Germinal center (tissue), 1 donor: Measurements from ENCODE around the gene TPCN2.

Experiments used
- DNase-seq: peaks from one replicate; pipeline ENCODE4 v3.0.0; 2012; ENCODE audit warnings: mixed read lengths, low spot score

Gene TPCN2

GRCh38 chr11:69094915-69095290 lies 46.2 kb downstream of the TPCN2 start:
- DNase-seq, result no peak

- DNase-seq, result no peak
Measured at GRCh38 chr11:69095300-69095699, 46.6 kb downstream of the TPCN2 start.

GRCh38 chr11:69096473-69096872 lies 47.7 kb downstream of the TPCN2 start:
- no peak for DNase-seq

- DNase-seq, result no peak
Measured at GRCh38 chr11:69097263-69097662, 48.5 kb downstream of the TPCN2 start.

DNA sequence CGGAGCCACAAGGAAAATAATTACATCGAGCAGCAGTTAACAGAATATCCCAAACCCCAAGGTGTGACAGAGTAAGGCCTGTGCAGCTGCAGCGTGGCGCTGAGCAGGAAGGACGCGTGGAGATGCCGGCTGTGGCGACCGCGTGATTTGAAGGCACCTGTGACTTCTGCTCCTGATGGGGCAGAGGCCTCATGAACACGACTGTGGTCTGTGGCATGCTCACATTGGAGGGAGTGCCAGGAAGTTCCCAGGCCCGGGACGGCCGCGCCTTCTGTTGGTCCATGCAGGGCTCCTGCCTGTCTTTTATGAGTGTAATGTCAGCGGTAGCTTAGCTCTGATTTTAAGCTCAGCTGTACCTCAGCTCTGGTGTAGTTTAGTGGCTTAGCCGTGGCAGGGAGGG lies 50.4 kb downstream of the TPCN2 start:
- no peak for DNase-seq

DNA sequence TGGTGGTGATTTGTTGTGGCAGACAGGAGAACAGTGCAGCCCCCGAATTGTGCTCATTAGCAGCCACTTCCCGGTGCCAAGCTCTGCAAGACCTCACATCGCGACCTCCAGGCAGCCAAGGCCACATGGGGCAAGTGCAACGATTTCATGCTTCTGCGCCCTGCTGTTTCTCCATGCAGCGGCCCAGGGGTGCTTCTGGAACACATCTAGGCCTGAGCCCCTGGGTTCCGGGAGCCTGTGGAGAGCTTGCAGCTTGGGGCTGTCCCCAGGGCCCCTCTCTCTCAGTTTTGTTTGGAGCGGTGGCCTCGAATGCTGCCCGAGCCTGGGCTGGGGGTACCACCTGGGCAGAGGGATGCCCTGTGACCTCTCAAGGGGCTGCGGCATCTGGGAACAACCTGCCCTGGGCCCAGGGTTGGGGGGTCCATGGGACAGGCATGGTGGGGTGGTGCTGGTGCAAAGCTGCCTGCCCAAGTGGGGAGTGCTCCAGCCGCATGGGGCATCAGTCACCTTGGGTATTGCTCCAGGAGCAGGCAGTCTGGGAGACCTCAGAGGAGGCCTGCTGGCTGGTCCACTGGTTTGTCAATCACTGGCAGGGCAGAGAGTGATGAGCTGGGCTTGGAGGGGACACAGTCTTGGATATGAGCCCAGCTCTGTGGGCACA lies 51.9 kb downstream of the TPCN2 start:
- no peak for DNase-seq

DNA sequence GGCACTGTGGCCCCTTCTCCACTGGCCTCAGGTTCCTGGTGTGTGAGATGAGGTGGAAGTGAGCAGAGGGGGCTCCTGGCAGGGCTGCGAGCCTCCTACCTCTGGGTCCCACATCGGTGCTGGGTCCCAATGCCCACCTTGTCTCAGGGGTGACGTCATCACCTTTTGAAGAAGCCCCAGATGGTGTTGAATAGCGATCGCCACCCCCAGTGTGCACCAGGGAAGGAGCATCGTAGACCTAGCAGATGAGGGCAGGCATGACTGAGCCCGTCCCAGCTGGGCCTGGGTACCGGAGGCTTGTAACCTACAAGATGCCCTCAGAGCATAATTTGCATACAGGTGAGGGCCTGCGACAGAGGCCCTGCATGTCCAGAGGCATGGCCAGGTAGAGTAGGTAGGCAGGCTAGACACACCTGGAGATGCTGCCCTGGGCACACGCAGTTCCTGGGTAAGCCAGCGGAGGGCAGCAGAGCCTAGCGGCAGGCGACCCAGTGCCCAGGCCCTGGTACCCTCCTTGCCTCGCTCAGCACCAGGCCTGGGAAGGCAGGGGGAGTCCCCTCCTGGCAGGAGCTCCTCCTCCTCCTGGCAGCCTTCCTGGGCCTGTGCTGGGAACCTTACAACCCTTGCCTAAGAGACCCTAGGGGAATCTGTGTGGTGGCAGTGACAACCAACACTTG lies 52.5 kb downstream of the TPCN2 start:
- peak; percentile 80 for DNase-seq

- no peak for DNase-seq
Measured at GRCh38 chr11:69101792-69102695, 53.3 kb downstream of the TPCN2 start.

GRCh38 chr11:69102732-69103615 lies 54.2 kb downstream of the TPCN2 start:
- DNase-seq, result no peak

DNA sequence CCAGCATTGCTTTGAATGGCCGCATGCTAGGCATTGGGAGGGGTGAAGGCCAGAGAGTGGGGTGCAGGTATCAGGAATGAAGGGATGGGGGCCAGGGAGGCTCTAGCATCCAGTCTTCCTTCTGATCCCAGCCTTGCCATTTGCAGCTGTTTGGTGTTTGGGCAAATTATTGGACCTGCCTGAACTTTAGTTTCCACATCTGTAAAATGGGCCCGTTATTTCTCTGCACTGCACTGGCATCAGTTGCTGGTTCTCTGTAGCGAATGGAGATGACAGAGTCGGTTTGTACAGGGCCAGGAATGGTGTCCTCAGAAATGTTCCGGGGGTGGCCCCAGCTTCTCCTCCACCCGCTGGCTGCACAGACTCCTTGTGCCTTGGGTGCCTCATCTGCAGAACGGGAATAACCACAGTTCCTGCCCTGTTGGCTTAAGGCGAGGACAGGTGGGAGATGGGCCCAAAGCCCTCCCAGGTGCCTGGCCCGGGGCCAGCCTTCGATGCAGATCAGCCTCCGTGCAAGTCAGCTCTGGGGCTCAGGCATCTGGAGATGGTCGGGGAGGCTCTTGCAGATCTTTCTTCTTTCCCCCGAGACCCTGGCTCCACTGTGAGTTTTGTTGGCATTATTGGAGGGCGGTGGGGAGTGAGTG lies 55.6 kb downstream of the TPCN2 start:
- DNase-seq, result no peak

DNA sequence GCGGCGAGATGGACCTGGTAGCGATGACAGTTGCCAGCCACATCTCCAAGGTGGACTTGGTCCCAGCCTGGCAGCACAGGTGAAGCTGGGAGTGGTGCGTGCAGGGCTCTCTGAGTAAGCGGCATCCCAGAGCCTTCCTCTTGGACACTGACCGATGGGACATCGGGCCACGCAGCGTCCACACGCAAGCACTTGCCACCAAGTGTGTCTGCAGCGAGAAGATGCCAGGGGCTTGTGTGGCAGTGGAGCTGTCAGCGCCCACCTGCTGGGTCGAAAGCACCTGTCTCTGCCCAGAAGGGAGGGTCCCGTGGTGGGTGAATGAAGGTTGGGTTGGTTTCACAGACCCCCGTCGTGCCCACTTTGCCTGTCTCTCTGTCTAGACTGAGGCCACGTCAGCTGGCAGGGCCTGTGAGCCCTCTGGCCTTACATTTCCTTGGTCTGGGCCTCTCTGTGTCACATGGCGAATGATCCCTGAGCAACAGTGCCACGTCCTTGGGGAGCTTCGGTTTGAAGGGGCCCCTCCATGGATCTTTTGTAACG lies 56.2 kb downstream of the TPCN2 start:
- DNase-seq, result no peak

GRCh38 chr11:69105461-69106030 lies 56.8 kb downstream of the TPCN2 start:
- no peak for DNase-seq

GRCh38 chr11:69106031-69106811 lies 57.5 kb downstream of the TPCN2 start:
- no peak for DNase-seq

DNA sequence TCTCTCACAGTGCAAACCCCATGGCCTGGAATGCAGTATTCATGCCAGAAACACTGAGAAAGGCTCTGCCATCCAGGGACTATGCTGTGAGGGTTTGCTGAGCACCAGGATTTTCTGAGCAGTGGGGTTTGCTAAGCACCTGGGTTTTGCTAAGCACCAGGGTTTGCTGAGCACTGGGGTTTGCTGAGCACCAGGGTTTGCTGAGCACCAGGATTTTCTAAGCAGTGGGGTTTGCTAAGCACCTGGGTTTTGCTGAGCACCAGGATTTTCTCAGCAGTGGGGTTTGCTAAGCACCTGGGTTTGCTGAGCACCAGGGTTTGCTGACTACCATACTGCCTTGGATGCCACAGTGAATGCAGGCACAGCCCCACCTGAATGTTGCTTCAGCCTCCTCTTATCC lies 58.7 kb downstream of the TPCN2 start:
- no peak for DNase-seq

- DNase-seq, result no peak
Measured at GRCh38 chr11:69108030-69108429, 59.3 kb downstream of the TPCN2 start.

DNA sequence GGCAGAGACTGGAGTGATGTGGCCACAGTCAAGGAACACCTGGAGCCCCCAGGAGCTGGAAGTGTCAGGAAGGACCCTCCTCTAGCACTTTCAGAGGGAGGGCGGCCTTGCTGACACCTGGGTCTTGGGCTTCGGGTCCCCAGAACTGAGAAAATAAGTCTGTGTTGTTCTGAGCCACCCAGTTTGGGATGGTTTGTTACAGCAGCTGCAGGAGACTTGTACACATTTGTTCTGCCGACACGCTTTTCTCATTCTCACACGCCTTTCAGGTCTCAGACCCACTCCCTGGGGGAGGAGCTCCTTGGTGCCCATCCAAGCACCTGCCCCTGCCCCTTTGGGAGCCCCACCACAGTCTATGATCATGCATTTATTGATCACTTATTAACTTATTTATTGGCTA lies 59.8 kb downstream of the TPCN2 start:
- DNase-seq, result no peak

GRCh38 chr11:69109101-69109500 lies 60.4 kb downstream of the TPCN2 start:
- DNase-seq, result no peak

- no peak for DNase-seq
Measured at GRCh38 chr11:69110451-69110850, 61.7 kb downstream of the TPCN2 start.

DNA sequence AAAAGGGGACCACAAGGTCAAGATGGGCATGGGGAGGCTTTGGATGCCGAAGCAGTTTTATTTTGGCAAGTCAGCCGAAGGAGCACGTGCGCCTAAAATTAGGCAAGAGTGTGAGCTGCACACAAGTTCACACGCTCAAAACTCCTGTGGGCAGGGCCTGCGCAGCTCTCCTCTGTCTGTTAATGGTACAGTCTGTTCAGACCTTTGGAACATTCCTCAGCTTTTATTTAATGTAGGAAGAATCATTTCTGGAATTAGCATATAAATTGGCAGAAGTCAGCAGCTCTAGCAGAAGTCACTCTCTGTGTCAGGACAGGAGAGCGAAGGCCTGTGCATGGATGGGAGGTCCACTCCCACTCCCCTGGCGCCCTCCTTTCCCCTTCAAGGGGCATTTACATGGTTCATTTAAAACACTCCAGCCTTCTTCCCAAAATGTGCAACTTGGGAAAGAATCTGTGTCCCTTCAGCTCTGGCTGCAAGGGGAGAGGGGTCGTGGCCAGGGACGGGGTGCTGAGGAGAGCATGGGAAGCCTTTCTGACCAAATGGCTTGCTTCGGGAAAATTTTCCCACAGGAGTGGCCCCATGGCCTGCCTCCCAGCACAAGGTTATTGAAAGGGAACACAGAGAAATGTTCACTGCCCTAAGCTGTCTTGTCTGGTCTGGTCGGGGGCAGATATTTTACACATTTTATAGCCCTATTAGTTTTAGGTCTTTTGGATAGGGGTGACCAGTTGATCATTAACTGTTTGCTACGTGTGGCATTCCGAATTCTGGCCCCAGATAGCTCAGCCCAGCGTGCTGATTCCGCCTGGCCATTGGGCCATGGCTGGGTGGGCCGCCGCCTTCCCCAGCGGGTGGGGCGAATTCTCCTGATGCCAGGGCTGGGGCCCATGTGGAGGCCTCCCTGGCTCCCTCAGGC lies 63.2 kb downstream of the TPCN2 start:
- no peak for DNase-seq
